ENCODE data around the gene JAKMIP3.

The JAKMIP3 gene

DNA sequence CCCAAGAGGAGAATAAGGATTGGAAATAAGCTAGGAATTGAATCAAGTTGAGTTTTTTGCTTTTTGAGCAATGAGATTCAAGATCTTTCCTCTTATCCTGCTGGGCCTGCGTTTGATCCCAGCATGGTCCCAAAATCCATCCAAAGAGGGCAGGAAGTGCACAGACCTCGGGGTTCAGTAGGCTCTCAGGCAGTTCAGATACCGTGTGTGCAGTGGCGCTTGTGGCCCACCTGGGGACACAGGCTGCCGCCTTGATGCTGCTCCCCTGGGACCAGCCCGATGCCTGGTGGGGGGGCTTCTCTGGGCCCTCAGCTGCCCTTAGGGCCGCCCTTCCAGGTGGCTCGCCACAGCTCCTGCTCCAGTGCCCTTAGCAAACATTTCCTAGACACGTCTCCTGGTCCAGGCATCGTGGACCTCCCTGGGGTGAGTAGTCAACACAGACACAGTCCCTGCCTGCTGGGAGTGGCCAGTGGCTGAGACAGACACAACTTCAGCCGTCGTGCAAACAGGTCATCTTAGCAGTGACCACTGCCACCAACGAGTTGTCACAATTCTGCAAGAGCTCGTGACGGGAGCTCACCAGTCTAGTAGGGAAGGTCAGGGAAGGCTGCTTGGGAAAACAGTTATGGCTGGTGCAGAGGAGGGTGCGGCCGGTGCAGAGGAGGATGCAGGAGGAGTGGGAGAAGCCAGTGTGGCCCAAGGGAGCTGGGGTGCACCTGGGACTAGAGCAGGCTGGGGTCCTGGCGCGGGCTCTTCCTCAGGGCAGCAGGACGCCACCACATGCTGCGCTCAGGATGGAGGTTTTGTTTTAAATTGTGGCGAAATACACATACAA, 21.7 kb upstream of the JAKMIP3 start:
- DNase-seq (ENCODE audit: low spot score): no peak

DNA sequence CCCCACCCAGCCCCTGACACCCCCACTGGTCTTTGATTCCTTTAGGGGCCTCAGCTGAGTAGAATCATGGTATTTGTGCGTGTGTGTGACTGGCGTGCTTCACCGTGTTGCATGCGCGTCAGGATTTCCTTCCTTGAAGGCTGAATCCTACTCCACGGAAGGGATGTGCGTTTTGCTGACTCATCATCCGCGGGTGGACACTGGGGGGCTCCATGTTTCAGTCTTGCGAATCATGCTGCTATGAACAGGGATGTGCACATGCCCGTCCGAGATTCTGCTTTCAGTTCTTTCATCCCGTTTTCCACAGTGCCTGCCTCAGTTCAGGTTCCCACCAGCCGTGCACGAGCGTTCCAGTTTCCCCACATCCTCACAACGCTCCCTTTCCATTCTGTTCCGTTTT, 20.9 kb upstream of the JAKMIP3 start:
- DNase-seq (ENCODE audit: low spot score): no peak

DNA sequence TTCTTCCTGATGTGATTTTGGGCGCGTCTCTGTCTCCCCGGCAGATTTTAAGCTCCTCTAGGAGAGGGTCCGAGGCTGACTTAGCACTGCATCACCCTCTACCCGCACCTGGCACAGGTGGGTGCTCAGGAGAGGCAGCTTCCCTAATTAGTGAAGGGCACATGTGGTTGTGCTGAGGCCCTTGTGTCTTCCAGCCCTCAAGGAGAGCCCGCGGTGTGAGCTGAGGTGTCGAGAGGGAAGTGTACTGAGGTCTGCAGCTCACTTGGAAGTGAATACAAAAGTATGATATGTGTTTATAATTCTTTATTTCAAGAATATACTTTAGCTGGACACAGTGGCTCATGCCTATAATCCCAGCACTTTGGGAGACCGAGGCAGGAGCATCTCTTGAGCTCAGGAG, 20.4 kb upstream of the JAKMIP3 start:
- DNase-seq (ENCODE audit: low spot score): no peak

DNA sequence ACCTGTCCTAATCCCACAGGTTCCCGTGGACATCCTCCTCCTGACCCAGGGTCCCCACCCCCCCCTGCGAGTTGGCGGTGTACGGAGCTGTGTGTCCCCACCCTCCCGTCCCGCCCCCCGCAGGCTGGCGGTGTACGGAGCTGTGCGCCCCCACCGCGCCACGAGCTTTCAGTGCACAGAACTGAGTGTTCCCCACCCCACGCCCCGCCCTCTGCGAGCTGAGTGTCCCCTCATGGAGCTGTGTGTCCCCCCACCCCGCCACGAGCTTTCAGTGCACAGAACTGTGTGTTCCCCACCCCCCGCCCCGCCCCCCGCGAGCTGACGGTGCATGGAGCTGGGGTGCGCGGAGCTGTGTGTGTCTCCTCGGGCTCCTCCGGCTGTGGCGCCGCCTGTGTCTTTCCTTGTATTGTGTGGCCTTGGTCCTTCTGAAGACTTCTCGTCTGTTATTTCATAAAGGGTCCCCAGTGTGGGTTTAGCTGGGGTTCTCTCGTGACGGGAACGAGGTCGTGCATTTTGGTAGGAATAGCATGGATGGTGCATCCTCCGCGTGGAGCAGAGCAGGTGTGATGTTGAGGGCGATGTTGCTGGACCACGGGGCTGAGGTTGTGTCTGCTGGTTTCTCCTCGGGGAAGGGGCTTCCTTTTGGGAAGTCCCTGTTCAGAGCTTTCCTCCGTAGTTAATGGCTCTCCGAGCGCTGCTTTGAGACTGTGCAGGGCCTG, 18.0 kb upstream of the JAKMIP3 start:
- no peak for DNase-seq (ENCODE audit: low spot score)

DNA sequence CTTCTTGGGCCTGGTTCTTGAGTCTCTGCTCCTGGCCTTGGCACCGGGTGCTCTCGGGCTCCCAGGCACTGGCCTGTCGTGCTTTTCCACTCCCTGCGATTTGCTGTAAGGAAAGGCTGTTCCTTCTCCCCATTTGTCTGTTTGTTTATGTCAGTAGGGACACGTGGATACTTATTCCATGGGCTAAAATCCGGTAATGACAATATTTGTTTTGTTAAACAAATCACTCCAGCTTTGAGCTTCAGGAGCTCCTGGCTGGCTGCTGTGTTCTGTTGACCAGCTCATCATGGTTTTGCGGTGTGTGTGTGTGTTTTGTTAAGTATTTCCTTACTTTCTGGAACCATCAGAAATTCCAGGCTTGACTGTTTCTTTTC, 17.5 kb upstream of the JAKMIP3 start:
- no peak for DNase-seq (ENCODE audit: low spot score)

DNA sequence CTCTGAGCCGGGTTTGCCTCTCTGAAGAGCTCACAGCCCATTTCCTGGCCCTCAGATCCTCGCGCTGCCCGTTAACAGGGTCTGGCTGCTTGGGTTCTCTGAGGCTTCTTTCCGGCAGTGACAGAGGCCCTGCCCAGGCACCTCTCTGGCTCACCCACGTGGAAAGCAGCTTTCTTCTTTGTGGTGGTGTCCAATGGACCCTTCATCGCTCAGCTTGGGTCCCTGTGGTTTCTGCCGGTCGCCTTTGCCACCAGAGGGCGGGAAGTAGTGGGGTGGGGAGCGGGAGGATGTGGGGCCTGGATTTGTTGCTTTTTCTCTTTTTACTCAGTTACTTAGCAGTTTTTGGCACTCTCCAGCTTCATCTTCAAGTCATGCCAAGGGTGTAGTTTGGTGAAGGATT, 15.6 kb upstream of the JAKMIP3 start:
- DNase-seq (ENCODE audit: low spot score): no peak

DNA sequence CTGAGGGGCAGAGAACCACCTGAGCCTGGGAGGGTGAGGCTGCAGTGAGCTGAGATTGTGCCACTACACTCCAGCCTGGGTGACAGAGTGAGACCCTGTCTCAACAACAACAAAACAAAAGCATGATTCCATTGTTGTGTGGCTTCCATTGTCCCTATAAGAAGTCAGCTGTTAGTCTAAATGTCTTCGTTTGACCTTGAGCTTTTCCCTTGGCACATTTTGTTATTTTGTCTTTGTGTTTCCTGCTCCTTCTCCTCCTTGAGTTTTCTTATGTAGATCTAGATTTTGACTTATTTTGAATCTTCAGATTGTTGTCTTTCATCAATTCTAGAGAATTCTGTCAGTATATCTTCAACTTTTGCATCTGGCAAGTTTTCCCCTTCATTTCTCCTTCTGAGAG, 13.6 kb upstream of the JAKMIP3 start:
- no peak for DNase-seq (ENCODE audit: low spot score)

DNA sequence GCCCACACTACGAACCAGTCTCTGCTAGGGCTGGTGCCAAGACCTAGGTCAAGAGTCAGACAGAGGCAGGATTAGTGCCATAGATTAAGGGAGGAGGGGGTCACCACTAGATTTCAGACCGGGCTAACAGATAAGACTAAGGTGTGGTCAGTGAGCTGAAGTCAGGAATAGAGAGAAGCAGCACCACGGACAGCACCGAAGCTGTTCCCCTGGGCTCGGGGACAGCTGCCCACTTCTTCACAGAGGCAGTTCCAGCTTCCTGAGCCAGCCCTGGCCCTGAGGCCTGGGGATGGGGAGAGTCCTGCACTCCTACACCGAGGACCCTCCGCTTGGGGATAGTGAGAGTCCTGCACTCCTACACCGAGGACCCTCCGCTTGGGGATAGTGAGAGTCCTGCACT, 11.2 kb upstream of the JAKMIP3 start:
- no peak for DNase-seq (ENCODE audit: low spot score)

DNA sequence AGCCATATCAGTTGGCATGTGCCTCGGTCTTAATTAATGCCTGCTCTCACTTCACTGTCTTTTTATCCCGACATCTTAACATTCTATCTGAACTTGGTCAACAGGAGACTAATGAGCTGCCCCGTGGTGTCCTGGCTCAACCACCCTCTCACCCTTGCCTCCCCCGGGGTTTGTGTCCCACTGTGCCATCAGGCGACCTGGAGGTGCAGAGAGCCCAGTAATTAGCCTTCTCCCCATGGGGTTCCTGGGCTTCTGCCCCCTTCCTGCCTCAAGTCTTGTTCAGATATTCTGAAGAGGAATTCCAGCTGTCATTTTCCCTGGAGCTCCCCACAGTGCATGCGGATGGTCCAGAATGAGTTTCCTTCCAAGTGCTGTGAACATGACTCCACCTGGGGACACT, 10.1 kb upstream of the JAKMIP3 start:
- no peak for DNase-seq (ENCODE audit: low spot score)

DNA sequence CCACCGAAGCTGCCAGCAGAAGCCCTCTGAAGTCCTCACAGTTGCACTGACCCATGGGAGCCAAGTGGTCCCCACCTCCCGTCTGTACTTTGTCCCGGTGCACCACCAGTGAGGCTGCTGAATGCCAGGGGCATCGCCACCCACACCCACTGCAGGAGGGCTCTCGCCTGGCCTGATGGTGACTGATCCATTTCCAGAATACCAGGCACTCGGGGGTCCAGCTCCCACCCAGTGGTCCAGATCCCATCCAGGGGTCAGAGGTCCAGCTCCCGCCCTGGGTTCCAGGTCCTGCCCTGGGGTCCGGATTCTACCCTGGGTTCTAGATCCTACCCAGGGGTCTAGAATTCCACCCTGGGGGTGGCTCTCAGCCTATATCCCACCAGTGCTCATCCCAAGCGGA, 9.1 kb upstream of the JAKMIP3 start:
- no peak for DNase-seq (ENCODE audit: low spot score)

DNA sequence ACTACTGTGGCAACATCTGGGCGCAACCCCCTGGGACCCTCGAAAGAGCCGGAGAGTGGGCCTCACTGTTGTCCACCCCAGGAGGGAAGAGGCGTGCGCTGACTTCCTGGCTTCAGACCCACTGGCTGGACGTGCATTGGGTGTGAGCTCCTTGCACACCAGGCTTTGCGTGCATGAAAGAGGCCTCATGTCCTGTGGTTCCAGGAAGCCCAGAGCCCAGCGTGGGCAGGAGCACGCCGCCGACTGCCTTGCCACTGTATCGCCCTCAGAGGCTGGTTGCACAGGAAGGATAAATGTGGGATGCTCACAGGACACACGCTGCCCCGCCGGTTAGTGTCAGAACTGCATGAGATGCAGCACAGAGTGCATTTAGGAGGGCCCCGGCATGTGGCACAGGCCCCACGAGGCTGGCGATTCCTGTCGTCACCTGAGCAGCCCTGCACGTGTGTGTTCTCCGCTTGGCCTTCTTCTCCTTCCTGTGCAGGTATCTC, 8.5 kb upstream of the JAKMIP3 start:
- DNase-seq (ENCODE audit: low spot score): no peak

DNA sequence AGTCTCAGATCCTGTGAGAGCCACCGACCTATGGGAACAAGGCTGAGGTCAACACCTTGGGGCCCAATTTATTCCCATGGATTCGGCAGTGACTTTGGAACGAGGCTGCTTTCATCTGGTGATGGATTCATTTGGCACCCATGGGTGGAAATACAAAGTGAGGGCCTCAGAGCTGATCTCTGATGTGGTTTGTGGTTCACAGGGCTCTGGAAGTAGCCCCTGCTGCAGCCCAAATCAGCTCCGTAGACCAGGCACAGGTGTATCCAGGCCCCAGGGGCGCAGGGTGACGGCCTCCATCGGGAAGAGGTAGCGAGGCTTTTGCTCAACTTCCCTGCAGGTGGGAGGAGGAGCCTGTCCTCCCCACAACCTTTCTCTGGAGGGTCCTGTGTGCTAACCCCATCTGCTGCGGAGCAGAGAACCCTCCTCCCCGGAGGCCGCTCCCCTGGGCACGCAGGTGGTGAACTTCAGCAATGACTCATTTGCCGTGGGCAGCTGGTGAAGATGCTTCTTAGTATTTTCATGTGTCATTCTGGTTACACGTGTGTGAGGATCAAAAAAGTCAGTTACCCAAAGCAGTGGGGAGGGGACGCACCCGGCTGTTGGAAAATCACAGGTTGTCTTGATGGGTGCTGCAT, 7.5 kb upstream of the JAKMIP3 start:
- no peak for DNase-seq (ENCODE audit: low spot score)

DNA sequence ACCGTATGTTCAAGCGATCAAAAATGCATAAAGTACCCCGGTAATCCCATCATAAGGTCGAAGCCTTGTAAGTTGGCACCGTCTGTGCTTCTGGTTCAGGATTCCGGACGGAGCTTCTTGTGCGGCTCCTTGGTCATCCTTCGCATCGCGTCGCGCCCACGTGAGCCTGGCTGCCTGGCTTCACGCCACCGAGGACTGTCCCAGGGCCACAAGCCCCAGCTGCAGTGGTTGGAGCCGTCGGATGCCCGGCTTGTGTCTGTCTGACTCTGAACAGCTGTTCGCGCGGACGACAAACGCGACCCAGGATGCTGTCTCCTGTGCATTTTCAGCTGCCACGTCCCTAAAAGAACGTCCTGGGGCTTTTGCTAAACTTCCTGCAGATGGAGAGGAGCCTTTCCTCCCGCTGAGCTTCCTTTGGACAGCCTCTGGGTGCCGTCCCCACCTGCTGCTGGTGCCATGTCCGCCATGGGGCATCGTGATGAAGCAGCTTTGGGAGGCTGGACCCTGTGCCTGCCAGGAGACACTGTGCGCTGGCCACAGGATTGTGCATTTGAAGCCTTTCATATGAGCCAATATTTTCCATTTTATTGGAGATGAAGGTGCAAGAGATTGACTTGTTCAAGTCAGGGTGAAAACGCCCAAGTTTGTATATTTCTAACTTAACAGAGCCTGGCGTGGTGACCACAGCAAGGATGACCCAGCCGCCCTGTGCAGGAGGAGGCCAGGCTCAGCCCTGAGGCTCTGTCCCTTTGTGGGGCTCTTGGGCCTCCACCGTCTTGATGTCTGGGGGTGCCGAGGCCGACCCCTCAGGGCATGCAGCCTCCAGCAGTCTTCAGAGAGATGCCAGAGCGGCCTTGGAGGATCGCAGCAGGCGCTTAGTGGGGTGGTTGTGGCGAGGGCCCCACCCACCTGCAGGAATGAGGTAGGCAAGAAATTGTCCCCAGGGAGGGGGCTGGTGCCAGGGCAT, 6.7 kb upstream of the JAKMIP3 start:
- no peak for DNase-seq (ENCODE audit: low spot score)

DNA sequence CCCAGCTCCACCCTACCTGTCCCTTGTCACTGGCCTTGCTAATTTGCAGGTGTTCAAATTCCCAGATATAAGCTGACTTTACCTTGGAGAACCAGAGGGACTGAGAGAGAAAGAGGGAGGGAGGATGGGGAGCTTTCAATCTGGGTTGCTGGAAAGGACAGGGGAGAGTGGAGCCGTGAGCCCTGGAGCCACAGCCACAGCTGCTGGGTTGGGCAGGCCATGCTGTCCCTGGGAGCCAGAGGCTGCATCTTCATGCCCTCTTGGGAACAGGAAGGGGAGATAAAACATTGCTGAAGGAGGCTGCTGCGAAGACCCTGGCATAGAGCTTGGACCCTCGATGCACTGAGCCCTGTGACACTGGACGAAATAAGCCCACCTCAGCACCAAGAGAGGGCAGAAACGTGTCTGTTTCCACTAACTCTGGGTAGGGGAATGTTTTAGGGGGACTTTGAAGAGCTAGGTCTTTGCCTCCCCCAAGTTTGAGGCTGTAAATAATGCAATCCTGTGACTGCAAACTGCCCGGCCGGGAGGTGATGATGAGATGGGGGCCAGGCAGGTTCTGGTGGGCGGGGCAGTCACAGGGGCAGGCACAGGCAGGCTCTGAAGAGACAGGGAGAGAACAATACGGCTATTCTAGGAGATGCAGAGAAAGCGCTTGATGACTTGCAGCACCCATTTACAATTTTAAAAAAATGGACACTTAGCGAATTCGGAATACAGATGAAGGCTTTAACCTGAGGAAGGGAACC, 5.8 kb upstream of the JAKMIP3 start:
- DNase-seq (ENCODE audit: low spot score): no peak

DNA sequence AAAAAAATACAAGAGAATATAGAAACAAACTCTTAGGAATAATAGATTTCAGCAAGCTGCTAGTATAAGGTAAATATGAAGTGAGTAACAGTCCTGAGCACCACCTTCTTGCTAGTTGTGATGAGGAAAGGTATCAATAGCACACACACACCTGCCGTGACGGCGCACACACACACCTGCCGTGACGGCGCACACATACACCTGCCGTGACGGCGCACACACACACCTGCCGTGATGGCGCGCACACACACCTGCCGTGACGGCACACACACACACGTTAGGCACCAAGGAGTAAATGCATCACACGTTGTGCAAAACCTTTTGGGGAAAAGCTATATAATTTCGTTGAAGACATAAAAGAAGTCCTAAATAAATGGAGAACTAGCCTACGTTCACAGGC, 4.7 kb upstream of the JAKMIP3 start:
- no peak for DNase-seq (ENCODE audit: low spot score)

DNA sequence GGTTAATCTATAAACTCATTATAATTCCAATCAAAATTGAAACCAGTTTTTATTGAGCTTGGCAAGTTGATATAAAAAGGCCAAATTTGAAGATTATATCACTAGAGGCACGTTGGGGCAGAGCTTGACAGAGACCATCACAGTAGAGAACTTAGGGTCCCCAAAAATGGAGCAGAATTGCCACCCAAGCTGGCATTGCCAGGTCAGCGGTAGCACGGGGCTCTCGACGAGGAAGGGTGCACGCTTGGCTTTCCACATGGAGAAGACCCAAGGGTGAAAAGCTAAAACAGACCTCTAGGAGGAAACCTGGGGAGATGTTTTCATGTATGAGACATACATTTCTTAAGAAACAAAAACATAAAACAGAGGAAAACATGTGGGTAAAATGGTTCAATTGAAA, 4.3 kb upstream of the JAKMIP3 start:
- DNase-seq (ENCODE audit: low spot score): no peak

DNA sequence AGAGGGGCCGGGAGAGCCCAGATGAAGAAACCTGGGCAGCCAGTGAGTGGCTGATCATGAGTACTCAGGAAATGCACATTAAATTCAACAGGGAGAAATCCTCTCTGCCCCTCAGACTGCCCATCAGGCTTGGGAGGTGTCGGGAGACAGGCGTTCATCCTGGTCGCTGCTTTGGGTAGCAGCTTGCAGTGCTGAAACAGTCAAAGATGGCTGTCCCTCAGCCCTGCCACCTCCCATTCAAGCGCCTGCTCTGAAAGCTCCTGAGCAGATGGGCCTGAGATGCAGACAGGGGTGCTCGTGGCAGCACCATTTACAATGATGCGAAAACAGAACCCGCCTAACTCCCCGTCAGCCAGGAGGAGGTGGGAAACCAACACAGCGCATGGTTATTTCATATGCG, 3.6 kb upstream of the JAKMIP3 start:
- no peak for DNase-seq (ENCODE audit: low spot score)

DNA sequence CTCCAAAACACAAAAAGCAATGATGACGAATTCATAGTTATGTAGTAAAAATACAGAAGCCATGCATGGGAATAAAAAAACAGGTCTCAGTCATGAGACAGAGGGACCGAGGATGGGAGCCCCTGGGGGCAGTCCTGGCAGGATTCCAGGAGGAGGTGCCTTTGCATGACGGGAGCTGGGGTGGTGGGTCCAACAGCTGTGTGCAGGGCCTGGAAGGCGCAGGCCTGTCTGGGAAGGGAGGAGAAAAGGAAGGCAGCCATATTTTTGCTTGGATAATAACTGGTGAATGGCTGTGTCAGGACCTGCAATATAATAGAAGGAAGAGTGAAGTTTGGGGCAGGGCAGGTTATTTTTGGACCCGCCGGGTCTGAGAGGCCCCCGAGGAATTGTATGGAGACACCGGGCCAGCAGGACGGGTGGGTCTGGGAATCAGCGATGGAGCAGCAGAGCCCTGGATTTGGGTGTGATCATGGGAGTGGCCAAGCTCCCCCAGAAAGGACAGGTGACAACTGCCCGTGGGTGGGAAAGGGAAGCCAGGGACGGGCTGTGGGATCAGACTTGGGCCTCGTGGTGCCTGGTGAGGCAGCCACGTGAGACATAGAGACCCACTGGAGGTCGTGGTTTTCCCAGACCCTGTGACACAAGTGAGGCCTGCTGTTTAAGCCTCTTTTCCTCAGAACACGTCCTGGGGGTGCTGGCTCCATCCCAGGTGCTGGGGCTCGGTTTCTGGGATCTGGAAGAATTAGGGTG, 2.9 kb upstream of the JAKMIP3 start:
- no peak for DNase-seq (ENCODE audit: low spot score)

DNA sequence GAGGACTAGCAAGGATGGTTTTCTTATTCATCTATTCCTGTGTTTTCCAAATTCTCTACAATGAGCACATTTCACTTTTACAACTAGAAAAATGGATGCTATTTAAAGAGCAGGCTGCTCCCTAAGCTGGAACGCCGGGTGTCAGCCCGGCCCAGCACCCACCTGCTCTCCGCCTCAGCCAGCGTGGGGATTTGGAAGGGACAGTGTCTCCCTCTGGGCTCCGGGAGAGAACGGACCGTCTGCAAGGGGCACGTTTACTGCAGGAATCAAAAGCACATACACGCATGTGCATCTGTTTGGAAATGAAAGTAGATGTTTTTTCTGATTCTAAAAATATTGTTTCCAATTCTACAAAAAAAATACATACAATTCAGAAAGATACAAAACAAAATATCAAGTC, 2.3 kb upstream of the JAKMIP3 start:
- no peak for DNase-seq (ENCODE audit: low spot score)

DNA sequence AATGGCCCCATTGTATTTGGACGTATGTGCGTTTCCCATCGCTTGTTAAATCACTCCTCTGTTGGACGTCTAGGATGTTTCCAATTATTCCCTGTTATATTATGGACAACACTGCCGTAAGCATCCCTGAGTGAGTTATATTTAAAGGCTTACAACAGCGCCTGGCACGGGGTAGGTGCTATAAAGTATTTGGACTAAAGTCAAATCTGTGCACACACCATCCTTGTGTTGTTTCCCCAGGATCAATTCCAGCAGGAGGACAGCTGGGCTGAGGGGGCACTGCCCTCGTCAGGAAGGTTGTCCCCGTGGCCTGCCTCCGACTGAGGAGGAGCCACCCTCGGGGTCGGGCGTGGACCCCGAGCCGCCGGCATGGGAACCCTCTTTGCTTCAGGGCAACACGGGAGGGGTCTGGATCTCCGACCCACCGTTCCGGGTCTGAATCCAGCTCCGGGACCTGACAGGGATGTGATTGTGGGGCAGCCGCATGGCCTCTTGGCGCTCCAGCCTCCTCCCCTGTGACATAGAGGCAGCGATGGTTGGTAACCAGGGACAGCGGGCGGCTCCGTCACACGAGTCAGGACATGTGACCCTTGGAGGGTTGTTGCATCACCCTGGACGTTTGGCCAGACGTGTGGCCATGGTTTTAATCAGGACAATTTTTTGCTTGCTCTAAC, 1.5 kb upstream of the JAKMIP3 start:
- DNase-seq (ENCODE audit: low spot score): no peak
